Choroid plexus epithelial cell (primary cell): ENCODE measurements around the gene RBM23.
A peak's percentile ranks its signal among the peaks of the same experiment; 100 is the strongest.

Source experiments
- DNase-seq: peaks from one replicate; pipeline ENCODE4 v3.0.0-alpha.2; 2010; ENCODE audit warnings: low read depth
- H3K4me3 ChIP-seq: 2 replicates; pipeline ENCODE4 v1.5.1; 2011; ENCODE audit warnings: low read depth, mild to moderate bottlenecking, control low read depth, low read length, moderate library complexity
- CTCF ChIP-seq: conservative IDR thresholded peaks from 2 replicates; pipeline ENCODE4 v1.5.1; 2011; ENCODE audit warnings: low read depth, mild to moderate bottlenecking, control low read depth, inconsistent platforms, low read length, moderate library complexity

Gene RBM23

GRCh38 chr14:22896356-22896755 is 22.6 kb downstream of the RBM23 start:
- no peak for TF ChIP-seq CTCF
- no peak for DNase-seq
- H3K4me3 ChIP-seq, result no peak overlapping the region

GRCh38 chr14:22895402-22895801 is 23.5 kb downstream of the RBM23 start:
- no peak for DNase-seq
- no peak for TF ChIP-seq CTCF
- H3K4me3 ChIP-seq, result no peak overlapping the region

DNA sequence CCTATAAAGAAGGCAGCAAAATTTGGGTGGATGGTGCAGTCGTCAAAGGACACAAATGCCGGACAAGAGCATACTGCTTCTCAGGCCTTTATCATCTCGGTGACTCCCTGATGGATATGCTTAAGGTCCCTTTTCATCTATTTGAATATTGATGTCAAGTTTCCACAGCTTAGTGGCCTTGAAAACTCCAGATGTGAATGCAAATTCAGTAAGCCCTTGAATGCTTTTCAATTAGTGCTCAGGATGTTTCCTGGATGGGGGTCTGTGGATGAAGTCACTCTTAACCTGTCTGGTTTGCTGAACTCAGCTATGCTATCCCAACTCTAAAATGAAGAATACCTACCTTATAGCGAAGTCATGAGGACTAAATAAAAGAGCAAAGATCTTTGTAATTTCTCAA is 25.2 kb downstream of the RBM23 start:
- no peak overlapping the region for H3K4me3 ChIP-seq
- no peak for TF ChIP-seq CTCF
- DNase-seq, result no peak

DNA sequence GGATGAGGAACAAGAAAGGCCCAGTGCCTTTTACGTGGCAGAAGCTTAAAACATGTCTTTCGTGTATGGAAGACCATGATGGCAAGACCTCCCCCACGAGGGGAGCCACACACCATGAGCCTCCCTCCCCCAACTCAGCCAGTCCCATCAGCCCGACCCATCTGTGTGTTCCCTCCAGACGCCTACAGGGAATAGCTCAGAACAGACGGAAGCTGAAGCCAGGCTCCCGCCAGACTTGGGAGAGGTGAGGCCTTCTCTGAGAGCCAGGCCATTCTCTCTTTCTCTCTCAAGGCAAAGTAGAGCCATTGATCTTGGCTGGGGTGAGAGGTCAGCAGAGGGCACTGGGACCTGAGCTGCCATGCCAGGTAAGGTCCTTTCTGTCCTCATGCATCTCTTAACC is 26.5 kb downstream of the RBM23 start:
- no peak overlapping the region for H3K4me3 ChIP-seq
- no peak for DNase-seq
- no peak for TF ChIP-seq CTCF

DNA sequence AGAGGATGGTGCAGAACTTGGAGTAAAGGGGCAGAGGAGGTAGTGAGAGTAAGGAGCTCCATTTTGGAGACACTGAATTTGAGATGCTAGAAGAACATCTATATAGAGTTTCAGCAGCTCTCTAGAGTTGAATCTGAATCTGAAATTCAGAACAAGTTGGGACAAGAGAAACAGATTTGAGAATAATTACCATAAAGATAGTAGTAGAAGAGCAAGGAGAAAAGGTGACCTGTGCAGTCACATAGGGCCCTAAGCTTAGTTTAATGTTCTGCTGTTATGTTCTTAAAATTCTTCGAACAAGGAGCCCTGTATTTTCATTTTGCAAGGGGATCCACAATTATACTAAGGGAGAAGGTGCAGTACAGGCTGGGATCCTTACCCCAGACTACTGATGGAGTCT is 28.5 kb downstream of the RBM23 start:
- no peak overlapping the region for H3K4me3 ChIP-seq
- no peak for DNase-seq
- TF ChIP-seq CTCF, result no peak

GRCh38 chr14:22888662-22889061 is 30.3 kb downstream of the RBM23 start:
- no peak for TF ChIP-seq CTCF
- no peak for DNase-seq
- H3K4me3 ChIP-seq, result no peak overlapping the region

DNA sequence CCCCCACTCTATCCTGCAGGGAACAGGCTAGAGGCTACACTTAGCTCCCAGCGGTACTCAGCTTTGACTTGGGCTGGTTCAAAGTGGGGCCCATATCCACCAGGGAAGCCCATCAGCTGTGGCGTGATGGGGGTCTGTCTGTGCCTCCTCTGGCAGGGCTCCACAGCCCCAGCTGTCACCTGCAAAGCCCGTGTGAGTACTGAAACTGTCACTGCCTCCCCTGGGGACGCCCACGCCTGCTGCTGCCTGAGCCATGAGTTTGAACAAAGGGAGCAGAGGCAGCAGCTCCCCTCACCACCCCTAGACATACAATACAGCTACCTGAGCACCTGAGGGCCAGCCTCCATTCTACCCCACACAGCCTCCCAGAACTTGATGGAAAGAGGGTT is 31.0 kb downstream of the RBM23 start:
- DNase-seq, result no peak
- H3K4me3 ChIP-seq, result peak overlapping the region; percentile 68
- no peak for TF ChIP-seq CTCF
